ENCODE results near the gene FCHO1. TPM values are rescaled to one million over a fixed set of nuclear protein-coding genes. Genes with fewer than 3 reads are reported as not detected.
"Not testable (repeated sequence)": the region's sequence is repeated elsewhere in the genome, so short reads cannot be mapped to it uniquely, and the experiment has no call there.

The FCHO1 gene
- polyA plus RNA-seq, 2 of the 4 experiments (the other 2 are of a cell fraction): 1.7 to 13.6 TPM

GRCh38 chr19:17796838-17797423 is 45.7 kb downstream of the FCHO1 start (continued):
- TF ChIP-seq E2F6 (IDR thresholded peaks at IDR 0.05; ENCODE audit: borderline replicate concordance, low read depth): no peak
- no peak for TF ChIP-seq HOXB5 (CRISPR knock-in tag; IDR thresholded peaks at IDR 0.05)
- peak; percentile 7; the same call in 1 of the 2 replicates for TF ChIP-seq MAX (IDR thresholded peaks at IDR 0.05)
- TF ChIP-seq ATOH8 (CRISPR knock-in tag; IDR thresholded peaks at IDR 0.05; ENCODE audit: low read depth): no peak

- POLR2A ChIA-PET: interaction anchor here (0.7 kb wide), 1 partner anchor 62 kb away, joined by 3 read pairs; no protein-coding TSS in a partner anchor
- Histone ChIP-seq H3K4me3 (no peak overlapping the region), H3K4me2 (peak overlapping the region; percentile 79), H3K9me3 (no peaks in the 10 kb centered on the region), H3K27ac (peak overlapping the region; percentile 85 to 91), H3K4me1 (peaks cover 33% of the 10 kb centered on the region)
- CTCF ChIA-PET: interaction anchor here (0.8 to 1.7 kb wide), 3 partner anchors 12 to 31 kb away, joined by 4 to 6 read pairs (median 4); no protein-coding TSS in a partner anchor
- TF ChIP-seq MAX (IDR thresholded peaks at IDR 0.05) (peak; percentile 32; the same call in 1 of the 2 replicates), FOXS1 (CRISPR knock-in tag; IDR thresholded peaks at IDR 0.05) (no peak), JUNB (IDR thresholded peaks at IDR 0.05) (peak; percentile 38; the same call in 1 of the 2 replicates), ZC3H11A (IDR thresholded peaks at IDR 0.05) (no peak), EP300 (IDR thresholded peaks at IDR 0.05) (no peak), FOSL2 (IDR thresholded peaks at IDR 0.05) (peak; percentile 38; the same call in 1 of the 2 replicates), FOSL2 (CRISPR knock-in tag; IDR thresholded peaks at IDR 0.05) (peak; percentile 90), JUN (IDR thresholded peaks at IDR 0.05) (0 out of 5 replicates have a peak, but pooled peaks of 1 of the 2 experiments have one; percentile 34)
- DNase-seq (ENCODE audit: low read depth in 1 of 2, low spot score in 1 of 2) (peak; percentile 78 to 84), ATAC-seq (peak; percentile 81 to 85), FAIRE-seq (no peak)
- WGBS (ENCODE audit: missing lambda C conversion rate): 12% methylated on average over 10 of the region's 11 CpGs
These were observed 46.3 kb downstream of the FCHO1 start for GRCh38 chr19:17797424-17798201.

- not testable (repeated sequence) for ATAC-seq; H3K4me2 ChIP-seq; H3K9me3 ChIP-seq; H3K4me3 ChIP-seq; FAIRE-seq; DNase-seq (ENCODE audit: low read depth in 1 of 2, low spot score in 1 of 2)
- POLR2A ChIA-PET: interaction anchor here (0.6 kb wide), 1 partner anchor 61 kb away, joined by 4 read pairs; no protein-coding TSS in a partner anchor
- peaks cover 33% of the 10 kb centered on the region for H3K4me1 ChIP-seq
- CTCF ChIA-PET: interaction anchor here (0.6 to 1.7 kb wide), 3 partner anchors 13 to 134 kb away, joined by 3 to 6 read pairs (median 4); no protein-coding TSS in a partner anchor
- peak overlapping the region; percentile 85 to 91 for H3K27ac ChIP-seq
- WGBS (ENCODE audit: missing lambda C conversion rate): 100% methylated on average over 3 of the region's 3 CpGs
These were observed 47.3 kb downstream of the FCHO1 start for GRCh38 chr19:17798599-17798998.

GRCh38 chr19:17802137-17802858 is 51.0 kb downstream of the FCHO1 start:
- ChIA-PET CTCF (interaction anchor here (0.6 to 1.5 kb wide), 4 partner anchors 18 to 248 kb away, joined by 3 to 6 read pairs (median 4); no protein-coding TSS in a partner anchor), POLR2A (interaction anchor here (0.6 kb wide), 1 partner anchor 51 kb away, joined by 3 read pairs; no protein-coding TSS in a partner anchor)
- 81% methylated on average over 12 of the region's 12 CpGs for WGBS (ENCODE audit: missing lambda C conversion rate)

More at GRCh38 chr19:17802137-17802858, 51.0 kb downstream of the FCHO1 start:
- no peak for ATAC-seq
- no peak for DNase-seq (ENCODE audit: low read depth in 1 of 2, low spot score in 1 of 2)
- Histone ChIP-seq H3K4me2 (no peak overlapping the region), H3K27ac (no peak overlapping the region), H3K9me3 (no peaks in the 10 kb centered on the region), H3K4me1 (peaks cover 10% of the 10 kb centered on the region), H3K4me3 (no peak overlapping the region)
- TF ChIP-seq CHD4 (IDR thresholded peaks at IDR 0.05; ENCODE audit: borderline replicate concordance) (no peak), FOXS1 (CRISPR knock-in tag; IDR thresholded peaks at IDR 0.05) (no peak), CHD2 (IDR thresholded peaks at IDR 0.05; ENCODE audit: low read length, partially characterized antibody) (no peak), POLR2AphosphoS2 (conservative IDR thresholded peaks at IDR 0.05; ENCODE audit: low read length) (no peak), HOXA7 (CRISPR knock-in tag; IDR thresholded peaks at IDR 0.05) (no peak), HMGXB4 (CRISPR knock-in tag; IDR thresholded peaks at IDR 0.05; ENCODE audit: borderline replicate concordance) (no peak)
- FAIRE-seq: no peak

All from A549 (cell line).